Stimulated activated naive CD4-positive, alpha-beta T cell treated with Interleukin-2 at 50 U/mL for 16 hours (primary cell): Measurements from ENCODE around the gene RNASE8.

Source experiments
- DNase-seq: peaks from one replicate; lab custom pipeline; 2025; lab: John Stamatoyannopoulos, UW

The RNASE8 gene

DNA sequence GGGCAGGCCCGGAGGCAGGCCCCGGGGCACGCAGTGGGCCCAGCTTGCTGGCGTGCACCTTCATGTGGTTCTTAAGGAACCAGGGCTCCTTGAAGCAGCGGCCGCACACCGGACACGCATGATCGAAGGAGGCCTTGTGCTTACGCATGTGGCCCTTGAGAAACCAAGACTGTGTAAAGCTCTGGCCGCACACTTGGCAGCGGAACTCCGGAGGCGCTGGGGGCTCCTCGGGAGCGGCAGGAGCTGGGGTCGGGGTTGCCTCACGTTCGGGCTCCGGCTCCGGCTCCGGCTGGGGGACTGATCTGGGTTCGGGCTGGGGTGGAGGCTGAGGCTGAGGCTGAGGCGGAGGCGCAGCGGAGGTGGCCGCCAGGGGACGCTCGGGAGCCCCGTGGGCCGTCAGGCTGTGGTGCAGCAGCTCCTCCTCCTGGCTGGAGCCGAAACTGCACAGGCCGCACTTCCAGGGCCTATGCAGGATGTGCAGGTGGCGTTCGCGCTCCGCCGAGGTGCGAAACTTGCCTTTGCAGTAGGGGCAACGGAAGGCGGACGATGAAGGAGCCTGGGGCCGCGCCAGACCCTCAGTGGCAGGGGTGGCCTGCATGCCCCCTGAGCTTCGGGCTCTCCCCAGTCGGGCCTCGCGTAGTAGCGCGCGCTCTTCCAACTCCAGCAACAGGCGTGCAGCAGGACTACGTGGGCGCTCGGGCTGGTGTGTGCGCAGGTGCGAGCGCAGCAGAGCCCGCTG, 34.8 kb downstream of the RNASE8 start:
- DNase-seq, result peak; percentile 84

DNA sequence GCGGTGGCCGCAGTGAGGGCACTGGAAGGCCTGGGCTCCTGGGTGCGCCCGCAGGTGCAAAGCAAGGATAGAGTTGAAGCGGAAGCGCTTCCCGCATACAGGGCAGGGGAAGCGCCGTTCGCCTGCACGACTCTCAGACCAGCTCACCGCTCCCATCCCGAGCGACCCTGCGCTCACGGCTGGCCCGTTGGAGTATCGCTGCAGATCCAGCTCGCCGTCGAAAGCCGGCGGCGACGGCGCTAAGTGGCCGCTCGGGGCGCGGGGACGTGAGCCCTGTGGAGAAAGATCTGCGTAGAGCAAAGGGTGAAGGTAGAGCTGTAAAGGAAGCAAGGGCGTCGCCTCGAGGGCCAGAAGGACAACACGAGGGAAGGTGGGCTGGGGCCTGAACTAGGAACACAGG, 35.4 kb downstream of the RNASE8 start:
- DNase-seq, result no peak

DNA sequence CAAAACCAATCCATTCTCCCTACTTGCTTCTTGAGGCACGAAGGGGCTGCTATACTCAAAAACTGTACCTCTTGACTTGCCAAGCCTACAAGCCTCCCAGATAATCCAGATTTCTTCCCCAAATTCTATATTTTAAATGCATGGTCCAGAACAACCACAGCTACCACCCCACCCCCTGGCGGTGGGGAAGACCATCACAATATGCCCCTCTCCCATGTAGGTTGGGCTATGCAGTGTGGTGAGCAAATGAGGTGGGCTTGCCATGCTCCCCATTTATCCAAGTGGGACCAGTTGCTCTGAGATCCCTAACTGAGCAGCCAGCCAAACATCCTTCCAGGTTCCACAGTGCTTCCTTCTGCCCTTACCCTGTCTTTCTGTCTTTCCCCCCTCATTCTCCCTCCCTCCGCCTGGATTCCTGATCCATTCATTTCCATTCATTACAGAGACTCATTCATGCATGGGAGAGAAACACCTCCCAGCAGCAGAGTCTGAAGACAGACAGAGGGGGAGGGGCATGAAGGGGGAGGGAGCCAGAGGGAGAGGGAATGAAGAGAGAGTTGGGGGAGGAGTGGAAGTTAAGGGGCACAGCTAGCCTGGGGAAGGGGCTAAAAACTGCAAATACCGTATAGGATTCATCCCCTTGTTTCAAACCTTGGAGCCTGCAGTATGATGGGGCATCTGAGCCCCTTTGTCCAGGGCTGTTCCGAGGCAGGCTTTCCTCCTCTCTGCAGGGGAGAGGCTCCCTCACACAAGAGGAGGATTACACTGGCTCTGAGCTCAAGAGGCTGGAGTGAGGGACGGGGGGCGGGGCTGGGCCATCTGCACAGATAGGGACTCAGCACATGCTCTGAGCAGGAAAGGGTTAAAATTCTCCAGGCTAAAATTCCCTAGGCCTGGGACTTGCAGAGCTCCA, 36.4 kb downstream of the RNASE8 start:
- DNase-seq, result no peak

DNA sequence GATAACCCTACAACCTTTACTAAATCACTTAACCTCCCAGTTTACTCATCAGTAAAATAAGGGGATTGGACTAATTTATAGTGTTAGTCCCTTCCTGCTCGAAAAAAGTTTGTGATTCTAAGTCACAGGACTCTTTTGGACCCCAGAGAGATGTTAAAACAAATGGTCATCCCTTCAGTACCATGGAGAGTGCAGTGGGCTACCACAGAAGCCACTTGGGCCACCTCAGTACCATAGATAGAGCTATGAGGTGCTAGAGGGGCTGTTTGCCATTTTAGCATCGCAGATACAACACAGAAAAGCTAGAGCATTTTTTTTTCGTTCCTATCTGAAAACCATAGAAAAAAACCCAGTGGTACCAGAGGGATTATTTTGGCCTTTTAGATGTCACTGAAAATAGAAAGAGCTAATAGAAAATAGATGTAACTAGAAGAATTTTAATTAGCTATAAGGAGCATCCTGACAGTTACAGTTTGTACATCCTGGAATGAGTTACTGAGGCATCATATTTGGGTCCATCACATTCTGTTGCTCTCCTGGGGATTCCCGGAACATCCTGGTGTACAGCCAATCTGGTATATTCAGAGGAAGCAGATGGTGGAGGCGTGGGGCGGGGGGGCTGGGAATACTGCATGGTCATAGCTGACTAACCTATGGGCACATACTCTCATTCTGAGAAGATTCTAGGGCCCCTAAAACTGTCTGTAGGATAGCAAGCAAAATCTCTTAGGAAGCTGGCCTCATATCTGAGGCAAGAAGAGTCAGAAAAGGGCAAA, 38.0 kb downstream of the RNASE8 start:
- DNase-seq, result no peak

DNA sequence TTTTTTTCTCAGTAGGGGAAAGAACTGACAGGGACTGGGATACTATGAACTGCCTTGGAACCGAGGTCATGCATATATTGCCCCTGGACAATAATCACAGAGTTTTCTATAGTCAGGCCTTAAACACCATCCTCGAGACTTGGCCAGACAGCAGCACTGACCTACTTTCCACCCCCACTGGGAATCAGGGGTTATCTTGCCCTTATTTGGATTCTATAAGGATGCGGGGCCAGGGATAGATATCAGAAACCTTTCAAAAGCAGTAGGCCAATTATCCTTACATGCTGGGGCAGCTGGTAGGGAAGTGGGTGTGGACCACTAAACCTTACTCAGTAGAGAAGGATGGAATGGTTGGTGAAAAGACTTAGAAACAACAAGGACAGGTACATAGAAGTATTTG, 38.8 kb downstream of the RNASE8 start:
- DNase-seq, result no peak

DNA sequence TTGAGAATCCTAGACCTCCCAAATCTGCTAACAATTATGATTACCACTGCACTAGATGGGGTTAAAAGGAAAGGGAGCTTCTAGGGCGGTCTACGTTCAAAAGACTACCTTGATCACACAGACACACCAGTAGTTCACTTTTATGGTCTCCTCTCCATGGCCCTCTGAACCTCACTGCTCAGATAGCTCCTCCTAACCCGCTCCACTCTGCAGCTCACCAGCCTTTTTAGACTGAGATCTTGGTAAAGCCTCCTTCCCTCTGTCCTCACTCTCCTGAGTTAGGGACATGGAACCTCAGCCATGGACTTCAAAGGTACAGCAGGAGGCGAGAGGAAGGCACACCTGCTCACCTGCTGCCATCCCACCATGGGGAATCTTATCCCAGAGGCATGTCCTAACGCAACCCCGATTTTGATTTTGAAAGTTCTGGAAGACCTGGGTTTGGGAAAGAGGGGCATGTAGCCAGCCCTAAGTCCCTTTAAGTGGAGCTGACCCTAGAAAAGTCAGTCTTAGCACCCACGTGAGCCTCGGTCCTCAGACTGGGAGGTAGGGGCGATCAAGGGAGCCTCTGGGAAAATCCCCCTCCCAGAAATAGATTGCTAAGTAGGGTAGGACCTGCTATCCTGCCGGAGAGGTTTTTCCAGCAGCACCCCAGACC, 39.5 kb downstream of the RNASE8 start:
- no peak for DNase-seq

DNA sequence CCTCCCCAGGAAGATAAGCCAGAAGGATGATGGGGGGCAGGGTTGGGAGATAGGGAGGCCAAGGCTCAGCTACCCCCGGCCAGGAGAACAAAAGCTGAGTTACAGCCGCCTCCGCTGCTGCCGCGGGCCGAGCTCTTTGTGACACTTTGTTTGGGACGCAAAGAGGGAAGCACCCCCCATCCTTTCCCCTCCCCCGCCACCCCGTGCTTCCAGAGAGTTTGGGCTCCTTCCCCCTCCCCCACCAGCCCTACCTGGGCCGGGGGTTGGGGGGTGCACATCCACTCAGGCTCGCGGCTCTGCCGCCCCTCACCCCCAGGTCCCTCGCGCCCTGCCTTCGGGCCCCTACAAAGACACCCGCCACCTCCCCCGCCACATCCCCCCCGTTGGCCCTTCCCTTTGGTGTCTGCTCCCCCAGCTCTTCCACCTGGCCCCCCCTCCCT, 40.0 kb downstream of the RNASE8 start:
- no peak for DNase-seq

DNA sequence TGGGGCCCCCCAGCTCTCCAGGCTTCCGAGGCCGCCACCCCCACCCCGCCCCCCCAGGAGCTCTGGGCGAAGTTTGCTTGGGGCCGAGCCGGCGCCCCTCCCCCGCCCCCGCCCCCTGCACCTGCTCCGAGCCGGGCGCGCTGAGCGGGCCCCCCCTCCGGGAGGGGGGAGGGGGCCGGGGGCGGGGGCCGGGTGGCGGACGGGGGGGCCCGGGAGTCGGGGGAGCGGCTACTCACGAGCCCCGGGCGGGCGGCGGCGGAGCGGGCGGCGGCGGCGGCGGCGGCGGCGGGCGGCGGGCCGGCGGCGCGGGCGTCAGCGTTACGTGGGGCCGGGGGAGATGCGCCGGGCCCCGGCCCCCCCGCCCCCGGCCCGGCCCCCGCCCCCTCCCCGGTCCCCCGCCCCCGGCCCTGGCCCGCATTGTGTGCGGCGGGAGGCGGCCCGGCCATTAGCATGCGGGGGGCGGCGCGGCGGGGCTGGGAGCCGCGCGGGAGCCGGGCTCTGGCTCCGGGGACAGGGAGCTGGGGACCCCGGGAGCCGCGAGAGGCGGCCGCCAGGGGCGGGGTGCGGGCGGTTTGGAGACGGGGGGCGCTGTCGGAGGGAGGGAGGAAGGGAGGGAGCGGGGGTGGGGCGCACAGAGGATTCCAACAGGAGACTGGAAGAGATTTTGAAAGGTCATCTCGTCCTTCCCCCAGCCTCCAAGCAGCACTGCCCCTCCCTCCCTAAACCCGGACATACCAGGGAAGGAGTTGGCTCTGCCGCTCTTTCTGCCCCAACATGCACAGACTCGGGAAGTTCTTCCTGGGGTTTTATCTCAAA, 40.7 kb downstream of the RNASE8 start, which contains the start of gene ZNF219:
TSS of gene ZNF219 (minus strand) at position 580 of the 816 bp plus-strand sequence. CDS start 5,064 bp downstream, outside the sequence.
- peak; percentile 20 for DNase-seq

DNA sequence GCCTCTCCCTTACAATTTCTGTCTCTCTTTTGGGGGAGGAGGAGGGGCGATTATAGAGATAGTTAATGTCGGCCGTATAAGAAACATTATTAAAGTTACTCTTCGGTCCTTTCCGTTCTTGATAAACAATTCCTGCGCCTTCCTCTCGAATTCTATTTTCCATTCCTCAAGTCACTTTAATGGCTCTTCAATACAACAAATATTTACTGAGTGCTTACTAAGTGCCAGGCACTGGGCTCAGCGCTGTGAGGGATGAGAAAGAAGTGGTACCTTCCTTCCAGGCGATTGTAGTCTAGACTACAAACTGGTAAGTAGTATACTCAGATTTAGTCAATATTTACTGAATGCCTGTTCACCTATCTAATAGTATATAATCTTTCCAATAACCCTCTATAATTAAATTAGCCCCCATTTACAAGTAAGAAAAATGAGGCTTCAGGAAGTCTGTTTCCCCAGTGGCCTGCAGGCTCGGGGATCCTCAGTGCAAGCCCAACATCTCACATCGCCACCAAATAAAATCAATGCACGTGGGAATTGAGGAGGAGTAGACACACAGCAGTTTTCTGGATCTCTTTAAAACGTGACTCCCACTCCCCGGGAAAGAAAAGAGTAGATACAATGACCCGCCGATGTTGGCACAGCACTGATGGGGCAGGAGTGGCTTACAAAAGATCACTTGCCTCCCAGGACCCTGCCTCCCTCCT, 41.4 kb downstream of the RNASE8 start:
- no peak for DNase-seq

DNA sequence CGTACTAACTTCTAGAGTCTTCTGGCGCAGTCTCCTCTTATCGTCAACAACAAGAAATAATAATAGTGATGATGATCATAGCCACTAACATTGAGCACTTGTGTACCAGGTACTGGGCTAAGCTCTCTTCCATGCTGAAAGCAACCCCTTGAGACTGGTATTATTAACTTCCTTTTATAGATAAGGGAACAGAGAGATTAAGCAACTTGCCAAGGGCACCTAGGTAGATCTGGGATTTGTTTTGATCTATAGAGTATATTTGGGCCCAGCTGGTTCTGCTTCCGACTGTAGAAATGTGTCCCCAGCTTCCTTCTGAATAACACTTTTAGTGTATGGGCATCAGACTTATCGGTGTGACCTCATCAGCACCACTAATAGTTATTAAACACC, 42.0 kb downstream of the RNASE8 start:
- no peak for DNase-seq

DNA sequence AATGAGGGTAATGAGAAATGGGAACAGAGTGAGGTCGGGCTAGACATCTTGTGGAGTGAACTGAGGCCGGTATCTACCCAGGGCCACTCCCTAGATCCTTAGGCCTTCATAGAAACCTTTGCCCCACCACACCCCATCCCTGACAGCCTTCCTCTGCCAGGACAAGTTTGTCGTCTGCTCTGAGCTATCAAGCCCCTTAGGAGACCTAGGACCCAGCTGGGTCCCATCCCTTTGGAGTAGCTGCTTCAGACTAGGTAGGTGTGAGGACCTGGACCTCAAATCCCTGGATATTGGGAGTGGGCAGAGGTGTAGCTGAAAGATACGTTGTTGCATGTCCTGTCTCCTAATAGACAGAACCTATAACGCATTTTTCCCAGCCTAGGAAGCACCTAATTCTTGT, 43.3 kb downstream of the RNASE8 start, which contains the start of gene TMEM253:
TSS of gene TMEM253 (plus strand) at position 136 of the 400 bp plus-strand sequence. CDS start 278 bp downstream, outside the sequence.
- DNase-seq, result no peak

DNA sequence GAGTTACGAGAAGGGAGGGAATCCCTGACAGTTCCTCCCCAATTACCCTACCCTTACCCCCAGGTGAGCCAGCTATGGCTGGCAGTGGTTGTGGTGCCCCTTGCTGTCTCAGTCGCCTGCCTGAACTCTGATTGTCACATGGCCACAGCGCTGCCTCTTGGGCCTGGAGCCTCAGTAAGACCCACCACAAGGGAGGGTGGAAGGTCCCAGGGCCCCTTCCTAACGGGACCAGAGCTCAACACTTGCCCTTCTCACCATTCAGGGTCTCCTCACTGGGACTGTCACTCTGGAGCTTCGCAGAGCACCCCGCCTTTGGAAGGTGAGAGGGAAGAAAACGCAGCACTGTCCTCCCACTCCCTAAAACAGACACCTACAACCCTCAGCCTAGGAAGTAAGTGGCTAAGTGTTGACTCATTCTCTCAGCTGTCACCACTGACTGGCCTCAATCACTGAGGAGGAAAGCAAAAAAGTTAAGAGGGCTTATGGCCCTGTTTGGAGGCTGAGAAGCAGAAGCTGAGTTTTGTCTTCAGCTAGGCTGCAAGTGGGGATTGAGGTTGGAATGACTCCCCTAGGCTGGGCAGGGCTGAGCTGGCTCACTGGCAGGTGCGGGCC, 44.3 kb downstream of the RNASE8 start:
- DNase-seq, result no peak

DNA sequence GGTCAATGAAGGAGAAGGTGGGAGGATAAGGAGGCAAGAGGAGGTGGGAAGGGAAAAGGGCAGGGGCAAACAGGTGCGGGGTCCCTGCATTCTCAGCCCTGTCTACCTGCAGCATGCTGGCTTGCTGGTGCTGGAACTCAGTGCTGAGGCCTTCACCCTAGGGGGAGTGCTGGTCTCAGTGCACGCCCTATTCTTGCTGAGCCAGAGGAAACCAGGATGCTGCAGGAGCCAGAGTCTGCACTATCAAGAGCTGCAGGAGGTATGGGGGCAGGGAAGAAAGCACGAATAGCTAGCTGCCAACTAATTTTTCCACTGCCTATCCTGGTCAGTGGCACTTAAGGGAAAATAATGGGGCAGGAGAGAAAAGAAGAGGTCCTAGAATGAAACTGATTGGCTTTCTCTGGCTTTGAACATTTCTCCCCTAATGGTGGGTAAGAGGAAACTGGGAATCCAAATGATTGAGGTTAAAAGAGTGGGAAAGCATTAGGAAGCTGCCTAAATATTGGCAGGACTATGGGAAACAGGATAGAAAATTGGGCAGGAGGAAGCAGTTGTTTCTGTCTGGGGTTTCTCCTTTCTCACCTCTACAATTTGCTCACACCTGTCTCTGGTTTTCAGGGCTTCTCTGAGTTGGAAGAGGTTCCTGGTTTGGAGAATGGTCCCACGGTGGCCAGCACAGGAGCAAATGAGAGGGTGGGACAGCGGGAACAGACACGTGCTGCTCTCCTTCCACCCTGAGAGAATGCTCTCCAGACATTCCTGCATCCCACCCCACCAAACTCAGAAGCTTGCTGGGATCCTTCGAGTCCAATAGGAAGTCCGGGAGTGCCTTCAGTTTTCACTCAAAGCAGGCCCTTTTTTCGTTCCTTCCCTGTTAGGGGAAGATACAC, 45.1 kb downstream of the RNASE8 start:
- DNase-seq, result no peak

DNA sequence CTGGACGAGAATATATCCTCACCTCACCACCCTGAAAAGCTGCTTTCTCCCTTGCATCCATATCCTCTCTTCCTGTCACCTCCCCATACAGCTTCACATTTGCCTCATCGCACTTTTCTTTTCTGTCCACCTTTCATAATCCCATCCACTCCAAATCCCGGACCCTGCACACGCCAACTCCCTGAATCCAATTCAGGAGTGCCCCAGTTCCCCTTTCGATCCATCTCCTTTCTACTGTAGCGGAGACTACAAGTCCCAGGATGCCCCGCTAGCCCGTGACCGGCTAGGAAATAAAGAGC, 45.7 kb downstream of the RNASE8 start:
- DNase-seq, result no peak

DNA sequence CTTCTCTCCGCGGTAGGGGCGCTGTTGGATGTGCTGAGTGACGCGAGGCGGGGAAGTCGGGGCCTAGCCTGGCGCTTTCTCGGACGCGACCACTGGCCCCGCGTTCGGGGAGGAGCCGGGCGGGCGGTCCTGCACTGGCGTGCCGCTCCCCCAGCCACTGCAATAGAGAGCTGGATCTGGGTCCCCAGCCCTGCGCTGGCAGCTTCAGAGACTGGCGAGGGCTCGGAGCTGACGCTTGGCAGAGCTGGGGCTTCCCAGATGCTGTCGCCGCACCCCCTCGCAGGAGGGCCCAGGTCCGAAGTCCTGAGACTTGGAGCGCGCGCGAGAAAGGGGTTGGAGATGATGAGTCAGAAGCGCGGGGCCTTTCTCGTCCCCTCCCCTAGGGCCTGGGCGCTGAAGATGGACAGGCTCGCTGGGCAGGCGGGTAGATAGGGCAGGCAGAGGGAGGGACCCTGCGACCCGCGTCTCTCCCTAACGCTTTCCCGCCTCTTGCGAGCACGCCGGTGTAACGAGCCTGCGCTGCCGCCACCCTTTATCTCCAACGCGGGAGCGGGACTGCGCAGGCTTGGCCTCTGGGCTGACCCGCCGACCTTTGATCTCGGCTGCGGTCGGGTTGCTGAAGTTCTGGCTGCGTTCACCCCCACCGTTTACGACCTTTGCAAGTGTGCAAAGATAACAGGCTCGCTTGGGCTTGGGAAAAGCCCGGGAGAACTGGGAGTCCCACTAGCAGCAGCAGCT, 46.3 kb downstream of the RNASE8 start:
- DNase-seq, result peak; percentile 94

DNA sequence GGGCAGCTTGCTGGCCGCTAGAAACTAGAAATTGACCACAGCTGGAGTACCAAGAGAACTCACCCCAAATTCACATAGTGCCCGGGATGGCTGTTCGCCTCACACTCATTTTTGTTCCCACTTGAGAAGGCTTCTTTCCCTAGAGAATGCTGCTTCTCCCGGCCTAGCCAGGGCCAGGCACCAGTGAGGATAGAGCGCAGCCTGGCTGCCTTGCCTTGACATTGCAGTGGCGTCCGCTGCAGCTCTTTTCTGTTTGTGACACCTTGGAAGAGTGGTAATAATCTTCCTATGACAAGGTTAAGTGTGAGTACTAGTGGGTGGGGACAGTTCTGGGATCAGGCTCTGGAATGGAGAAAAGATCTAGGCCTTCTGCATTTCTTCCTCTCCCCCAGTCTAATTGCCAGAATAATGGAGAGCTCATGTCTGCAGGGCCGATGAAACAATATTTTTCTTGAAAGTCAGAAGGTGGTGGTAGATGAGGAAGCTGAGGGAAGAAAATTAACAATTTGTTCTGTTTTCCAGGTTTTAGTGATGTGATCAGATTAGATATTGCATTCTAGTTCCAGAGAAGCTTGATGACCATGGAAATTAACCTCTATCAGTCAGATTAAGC, 46.9 kb downstream of the RNASE8 start:
- peak; percentile 55 for DNase-seq

DNA sequence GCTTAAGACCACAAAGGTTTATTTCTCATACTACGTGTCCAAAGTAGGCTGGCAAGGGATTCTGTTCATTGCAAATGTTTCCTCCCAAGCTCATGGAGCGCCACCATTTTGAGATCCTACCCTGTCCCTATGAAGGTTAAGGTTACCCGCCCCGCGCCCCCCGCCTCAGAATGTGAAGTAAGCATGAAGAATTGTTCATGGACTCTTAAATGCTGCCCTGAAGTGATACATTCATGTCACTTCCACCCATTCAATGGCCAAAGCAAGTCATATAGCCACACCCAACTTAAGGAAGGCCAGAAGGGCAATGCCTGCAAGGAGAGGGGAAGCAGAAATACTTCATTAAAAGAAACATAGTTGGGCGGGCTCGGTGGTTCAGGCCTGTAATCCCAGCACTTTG, 47.5 kb downstream of the RNASE8 start:
- DNase-seq, result no peak

DNA sequence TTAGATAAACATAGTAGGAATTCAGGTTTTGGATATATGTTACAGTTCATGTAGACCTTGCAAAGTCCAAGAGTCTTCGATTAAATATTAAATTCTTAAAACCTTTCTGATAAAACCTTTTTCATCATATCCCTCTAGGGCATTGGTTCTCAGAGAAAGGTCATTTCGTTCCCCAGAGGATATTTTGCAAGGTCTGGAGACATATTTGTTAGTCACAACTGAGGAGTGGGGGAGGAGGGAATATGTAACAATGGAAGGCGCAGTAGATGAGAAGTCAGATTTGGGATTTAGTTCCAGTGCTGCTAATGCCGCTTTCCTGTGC, 48.5 kb downstream of the RNASE8 start:
- DNase-seq, result no peak
